Right lobe of liver (tissue), 6 donors: ENCODE data around the gene WASL. TPM values are rescaled to one million over a fixed set of nuclear protein-coding genes. Genes with fewer than 3 reads are reported as not detected.
"Not testable (repeated sequence)": the region's sequence is repeated elsewhere in the genome, so short reads cannot be mapped to it uniquely, and the experiment has no call there.

ENCODE experiments used
- ATAC-seq, 4 donors: fragments of 200-7000 bp; cut with Tn5 transposase; one replicate each; pipeline ENCODE4 v1.9.1; 2020; ENCODE audit warnings: mild to moderate bottlenecking in 4 of 4, moderate library complexity in 4 of 4
- DNase-seq, 3 donors: peaks; one replicate each; pipeline ENCODE4 v3.0.0-alpha.2; 2020
- H3K27ac ChIP-seq, 3 donors: fragments of 200-600 bp; one replicate each; pipeline ENCODE4 v1.8.0; 2022
- H3K27me3 ChIP-seq, 2 donors: fragments of 200-600 bp; one replicate each; pipeline ENCODE4 v1.8.0; 2022
- H3K36me3 ChIP-seq, 4 donors: fragments of 200-600 bp; sonication (generic) in 1 of 4; one replicate each; pipeline versions ENCODE4 v1.5.1 to v1.8.0; 2017 to 2022; ENCODE audit warnings: control low read depth in 1 of 4
- H3K4me1 ChIP-seq, 4 donors: fragments of 200-600 bp; sonication (generic) in 1 of 4; one replicate each; pipeline versions ENCODE4 v1.5.1 to v1.8.0; 2017 to 2022; ENCODE audit warnings: control low read depth in 1 of 4
- H3K4me3 ChIP-seq, 3 donors: fragments of 200-600 bp; one replicate each; pipeline ENCODE4 v1.8.0; 2022
- H3K9me3 ChIP-seq, 4 donors: fragments of 200-600 bp; sonication (generic) in 1 of 4; one replicate each; pipeline versions ENCODE4 v1.5.1 to v1.8.0; 2017 to 2022; ENCODE audit warnings: control low read depth in 1 of 4
- CTCF ChIP-seq, 4 donors: fragments of 200-600 bp in 3 of 4; fragments of 450-650 bp in 1 of 4; IDR thresholded peaks; one replicate each; pipeline versions ENCODE4 v1.5.1 to v1.8.0; 2016 to 2022; ENCODE audit warnings: antibody characterized with exemption in 4 of 4, mild to moderate bottlenecking in 2 of 4
- POLR2A ChIP-seq: fragments of 450-650 bp; IDR thresholded peaks from one replicate; pipeline ENCODE4 v1.6.1; 2017; ENCODE audit warnings: antibody characterized with exemption, mild to moderate bottlenecking
- WGBS: methylation state at CpG from one replicate; pipeline ENCODE4 v1.1.6; 2018; ENCODE audit warnings: low coverage, low lambda C conversion rate; ENCODE audit not compliant: insufficient coverage; ENCODE audit errors: missing lambda C conversion rate; 5-methylcytosine and 5-hydroxymethylcytosine counted together
- intact Hi-C, 2 donors: fragments of 100-400 bp; cut with DNase I; formaldehyde crosslinking; loops; one replicate each; pipeline versions ENCODE4 v1.11.2 to v1.14.1; 2022
- total RNA-seq, 6 experiments: library from RNA; depleted of rRNA in 2 of 6; stranded (reverse); fragments of >200 nt in 2 of 6; fragmentation: NEBNext Ultra II Directional in 3 of 6; extraction: Animal tissue kit (Norgen Biotek cat#: 25700) in 3 of 6; gene quantifications; one replicate each; pipeline versions ENCODE4 v1.1.0 to v1.2.4, GENCODE V29; 2016 to 2023
- donor health status: DM: no; HTN: yes; CAD: no.
- donor health status: DM: no; HTN: no; CAD: no.
- donor health status: DM: no; HTN: no; CAD: no.
- donor health status: DM: no; HTN: yes; CAD: no.
- donor health status: DM: no; HTN: yes; CAD: no.

WASL gene
- total RNA-seq, 6 experiments from 2014 or later, result 20.6 to 26.7 (median 24.8) TPM

- Histone ChIP-seq H3K9me3 (no peaks in the 10 kb centered on the region), H3K4me3 (no peak overlapping the region), H3K4me1 (peaks cover 0 to 51% (median 23%) of the 10 kb centered on the region in 4 donors), H3K27me3 (no peaks in the 10 kb centered on the region), H3K27ac (peak overlapping the region in 1 of 3 donors; percentile 50), H3K36me3 (no peaks in the 10 kb centered on the region)
- no peak for DNase-seq
- intact Hi-C loops, result no loop called here
- WGBS, result 58% methylated on average over 4 of the region's 4 CpGs
- ATAC-seq, result peak; percentile 45 to 66 (median 64)
- TF ChIP-seq CTCF (IDR thresholded peaks at IDR 0.05) (no peak), POLR2A (no peak)
Measured at GRCh38 chr7:123727071-123727837, 21.5 kb downstream of the WASL start.

GRCh38 chr7:123725586-123726171 lies 23.1 kb downstream of the WASL start:
- ATAC-seq (peak; percentile 54 to 79 (median 66)), DNase-seq (no peak)
- Histone ChIP-seq H3K27ac (peak overlapping the region in 2 of 3 donors; percentile 50 to 51), H3K4me3 (peak overlapping the region in 2 of 3 donors; percentile 6 to 10), H3K27me3 (no peaks in the 10 kb centered on the region), H3K36me3 (no peaks in the 10 kb centered on the region), H3K4me1 (peaks cover 0 to 55% (median 24%) of the 10 kb centered on the region in 4 donors), H3K9me3 (no peaks in the 10 kb centered on the region)
- 17% methylated on average over 1 of the region's 1 CpG for WGBS
- intact Hi-C loops, result no loop called here
- no peak for TF ChIP-seq CTCF (IDR thresholded peaks at IDR 0.05)
- no peak for TF ChIP-seq POLR2A

- 16% methylated on average over 3 of the region's 3 CpGs for WGBS
- no peak for TF ChIP-seq POLR2A
- TF ChIP-seq CTCF (IDR thresholded peaks at IDR 0.05), result no peak
- Histone ChIP-seq H3K36me3 (no peaks in the 10 kb centered on the region), H3K4me1 (peaks cover 0 to 63% (median 29%) of the 10 kb centered on the region in 4 donors), H3K27me3 (no peaks in the 10 kb centered on the region), H3K4me3 (no peak overlapping the region), H3K9me3 (no peaks in the 10 kb centered on the region), H3K27ac (peak overlapping the region in 2 of 3 donors; percentile 50 to 51)
- ATAC-seq (no peak), DNase-seq (no peak)
- intact Hi-C loops, result no loop called here
Measured at GRCh38 chr7:123724817-123725253, 24.0 kb downstream of the WASL start.

- Histone ChIP-seq H3K27me3 (no peaks in the 10 kb centered on the region), H3K4me1 (peaks cover 0 to 70% (median 33%) of the 10 kb centered on the region in 4 donors), H3K4me3 (no peak overlapping the region), H3K27ac (peak overlapping the region in 2 of 3 donors; percentile 24 to 50), H3K36me3 (no peaks in the 10 kb centered on the region), H3K9me3 (no peaks in the 10 kb centered on the region)
- no peak for TF ChIP-seq POLR2A
- no peak for TF ChIP-seq CTCF (IDR thresholded peaks at IDR 0.05)
- intact Hi-C loops, result no loop called here
- ATAC-seq, result peak in 2 of 4 donors; percentile 20 to 50
- no peak for DNase-seq
- WGBS, result 34% methylated on average over 3 of the region's 3 CpGs
Measured at GRCh38 chr7:123723913-123724312, 24.9 kb downstream of the WASL start.

- 39% methylated on average over 3 of the region's 3 CpGs for WGBS
- H3K27me3 ChIP-seq, H3K27ac ChIP-seq, H3K36me3 ChIP-seq, DNase-seq, H3K9me3 ChIP-seq, H3K4me3 ChIP-seq, intact Hi-C loops: not testable (repeated sequence)
- ATAC-seq, result peak in 3 of 4 donors; percentile 29 to 46 (median 43)
- peaks cover 0 to 50% (median 25%) of the 10 kb centered on the region in 4 donors for H3K4me1 ChIP-seq
Measured at GRCh38 chr7:123720527-123720926, 28.3 kb downstream of the WASL start.
